K562 (cell line): ENCODE measurements around the gene DGCR8. TPM values are rescaled to one million over a fixed set of nuclear protein-coding genes. Genes with fewer than 3 reads are reported as not detected.
A peak's percentile ranks its signal among the peaks of the same experiment; 100 is the strongest.

Source experiments
- BHLHE40 ChIP-seq: IDR thresholded peaks from 2 replicates; pipeline ENCODE4 v1.6.1; 2011; ENCODE audit warnings: low read length, improper control_type of control experiment
- DMBX1 ChIP-seq: fragments of 250-450 bp; sonication (Bioruptor Pico); IDR thresholded peaks from 2 replicates; pipeline ENCODE4 v1.8.0; 2022; ENCODE audit warnings: inconsistent platforms, mild to moderate bottlenecking, moderate library complexity, borderline replicate concordance
- EZH2 ChIP-seq: IDR thresholded peaks from 2 replicates; pipeline ENCODE4 v1.6.1; 2012; ENCODE audit warnings: low read depth, mild to moderate bottlenecking, inconsistent platforms, low read length, borderline replicate concordance
- POLR2A ChIP-seq: fragments of 450-650 bp; conservative IDR thresholded peaks from 2 replicates; pipeline ENCODE4 v1.6.1; 2016
- POLR3A ChIP-seq: IDR thresholded peaks from 2 replicates; pipeline ENCODE4 v1.6.1; 2011; ENCODE audit warnings: borderline replicate concordance, mild to moderate bottlenecking, moderate library complexity; ENCODE audit not compliant: insufficient read length, insufficient read depth; ENCODE audit errors: extremely low read depth
- PPARD ChIP-seq: fragments of 250-450 bp; sonication (Bioruptor Pico); IDR thresholded peaks from 2 replicates; pipeline ENCODE4 v1.8.0; 2022; ENCODE audit warnings: inconsistent platforms, mild to moderate bottlenecking, moderate library complexity
- RHOXF2B ChIP-seq: fragments of 250-450 bp; sonication (Bioruptor Pico); conservative IDR thresholded peaks from 2 replicates; pipeline ENCODE4 v1.5.1; 2021
- SAFB ChIP-seq: fragments of 200-400 bp; formaldehyde crosslinking; IDR thresholded peaks from 2 replicates; pipeline ENCODE4 v1.6.1; 2017; ENCODE audit warnings: low read depth, low read length, borderline replicate concordance
- SMAD3 ChIP-seq: fragments of 450-650 bp; formaldehyde crosslinking; conservative IDR thresholded peaks from 2 replicates; pipeline ENCODE4 v1.4.0; 2020; ENCODE audit warnings: mild to moderate bottlenecking
- SMARCB1 ChIP-seq: IDR thresholded peaks from 2 replicates; pipeline ENCODE4 v1.6.1; 2011; ENCODE audit warnings: improper control_type of control experiment, low read depth; ENCODE audit not compliant: insufficient read length
- SMARCC2 ChIP-seq: fragments of 450-650 bp; IDR thresholded peaks from 2 replicates; pipeline ENCODE4 v1.6.1; 2017; ENCODE audit warnings: antibody characterized with exemption, moderate library complexity, mild to moderate bottlenecking, low read depth
- ZFP1 ChIP-seq: fragments of 450-650 bp; formaldehyde crosslinking; IDR thresholded peaks from 2 replicates; pipeline ENCODE4 v1.4.0; 2020; ENCODE audit warnings: mild to moderate bottlenecking, mixed read lengths
- ZNF311 ChIP-seq: fragments of 250-450 bp; sonication (Bioruptor Pico); IDR thresholded peaks from 2 replicates; pipeline ENCODE4 v1.4.0; 2020; ENCODE audit warnings: mild to moderate bottlenecking, moderate library complexity
- ZNF41 ChIP-seq: fragments of 250-450 bp; sonication (Bioruptor Pico); conservative IDR thresholded peaks from 2 replicates; pipeline ENCODE4 v1.4.0; 2020; ENCODE audit warnings: mild to moderate bottlenecking
- ZNF445 ChIP-seq: fragments of 250-450 bp; sonication (Bioruptor Pico); IDR thresholded peaks from 2 replicates; pipeline ENCODE4 v1.4.0; 2020; ENCODE audit warnings: low read depth, mild to moderate bottlenecking, moderate library complexity
- ZNF586 ChIP-seq: fragments of 450-650 bp; formaldehyde crosslinking; conservative IDR thresholded peaks from 2 replicates; pipeline ENCODE4 v1.4.0; 2020; ENCODE audit warnings: mild to moderate bottlenecking, moderate library complexity
- ZNF696 ChIP-seq: fragments of 250-450 bp; sonication (Bioruptor Pico); conservative IDR thresholded peaks from 2 replicates; pipeline ENCODE4 v1.4.0; 2020; ENCODE audit warnings: mild to moderate bottlenecking, moderate library complexity
- polyA plus RNA-seq, 8 experiments: library from polyadenylated mRNA; depleted of rRNA in 4 of 8; stranded (reverse) in 5 of 8; unstranded in 3 of 8; fragments of >200 nt; fragmentation: Nextera tagmentation in 2 of 8; fragmentation: Illumina TruSeq in 1 of 8; extraction: Ambion mirVana in 2 of 8; extraction: Trizol in 1 of 8; gene quantifications; 2 replicates each; pipeline versions ENCODE4 v1.2.1 to v1.2.3, GENCODE V29; 2011 to 2014; ENCODE audit warnings: inconsistent platforms in 1 of 8, missing spikeins in 1 of 8
- total RNA-seq, 7 experiments: library from RNA; depleted of rRNA in 6 of 7; stranded (reverse); fragments of >200 nt in 6 of 7; fragmentation: Illumina TruSeq in 2 of 7; extraction: Trizol in 2 of 7; gene quantifications; 2 replicates each; pipeline versions ENCODE4 v1.2.1 to v1.2.3, GENCODE V29; 2011 to 2021; ENCODE audit warnings: low replicate concordance in 1 of 7
- TF ChIP-seq, protein P1 (sequence below): fragments of 250-450 bp; sonication (Bioruptor Pico); IDR thresholded peaks from 2 replicates; pipeline ENCODE4 v1.4.0; 2020; ENCODE audit warnings: borderline replicate concordance
- TF ChIP-seq, protein P2 (sequence below): fragments of 450-650 bp; formaldehyde crosslinking; IDR thresholded peaks from 2 replicates; pipeline ENCODE4 v1.4.0; 2022; ENCODE audit warnings: mild to moderate bottlenecking, moderate library complexity
- TF ChIP-seq, protein P3 (sequence below): sonication (generic); formaldehyde crosslinking; IDR thresholded peaks from 2 replicates; pipeline ENCODE4 v1.8.1; 2023; ENCODE audit warnings: mild to moderate bottlenecking, missing genetic modification reagents
- TF ChIP-seq, protein P4 (sequence below): fragments of 450-650 bp; formaldehyde crosslinking; IDR thresholded peaks from 2 replicates; pipeline ENCODE4 v1.4.0; 2022; ENCODE audit warnings: missing genetic modification characterization

DGCR8 gene
- total and polyA plus RNA-seq, 9 of the 15 experiments (the other 6 are each of a cell fraction or from before 2014, with no cell fraction given) = 5.9 to 144 (median 80.1) TPM

DNA sequence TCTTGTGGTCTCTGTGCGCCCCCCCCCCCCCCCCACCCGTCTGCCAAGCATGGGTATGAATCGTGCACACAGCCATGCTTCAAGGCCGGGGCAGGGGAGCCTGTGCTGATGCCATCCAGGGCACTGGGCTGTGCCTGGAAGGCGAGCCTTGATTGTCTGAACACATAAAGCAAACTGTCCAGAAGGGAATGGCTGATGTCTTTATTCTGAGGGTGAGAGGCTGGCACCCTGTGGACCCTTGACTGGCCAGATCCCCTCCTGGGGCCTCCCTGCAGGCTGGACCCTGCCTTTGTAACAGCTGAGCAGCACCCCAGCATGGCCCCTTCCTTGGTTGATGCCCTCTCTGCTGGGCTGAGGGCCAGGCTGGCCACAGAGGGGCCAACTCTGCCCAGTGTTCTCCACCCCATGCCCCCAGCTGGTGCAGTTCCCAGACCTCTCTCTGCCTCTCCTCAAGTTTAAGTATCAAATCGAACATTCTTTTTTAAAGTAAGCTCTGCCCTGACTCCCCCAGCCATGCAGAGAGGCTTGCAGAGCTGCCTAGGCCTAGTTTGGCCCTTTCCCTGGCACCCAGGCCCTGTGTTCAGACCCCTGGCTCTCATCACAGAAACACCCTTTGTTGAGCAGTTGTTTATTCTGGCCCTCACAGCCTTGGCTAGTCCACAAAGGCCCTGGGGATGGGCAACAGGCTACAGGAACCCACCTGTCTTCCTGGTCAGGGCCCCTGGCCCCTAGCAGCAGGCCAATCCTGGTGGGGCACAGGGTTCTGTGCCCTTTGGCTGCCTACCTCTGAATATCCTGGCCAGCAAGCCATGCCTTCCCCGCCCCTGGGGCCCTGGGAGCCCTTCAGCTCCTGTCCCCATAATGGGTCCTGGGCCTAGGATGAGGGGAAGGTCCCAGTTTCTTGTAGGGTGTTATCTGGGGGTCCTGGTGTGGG lies 31.9 kb downstream of the DGCR8 start (continued):
- TF ChIP-seq, protein P1, sequence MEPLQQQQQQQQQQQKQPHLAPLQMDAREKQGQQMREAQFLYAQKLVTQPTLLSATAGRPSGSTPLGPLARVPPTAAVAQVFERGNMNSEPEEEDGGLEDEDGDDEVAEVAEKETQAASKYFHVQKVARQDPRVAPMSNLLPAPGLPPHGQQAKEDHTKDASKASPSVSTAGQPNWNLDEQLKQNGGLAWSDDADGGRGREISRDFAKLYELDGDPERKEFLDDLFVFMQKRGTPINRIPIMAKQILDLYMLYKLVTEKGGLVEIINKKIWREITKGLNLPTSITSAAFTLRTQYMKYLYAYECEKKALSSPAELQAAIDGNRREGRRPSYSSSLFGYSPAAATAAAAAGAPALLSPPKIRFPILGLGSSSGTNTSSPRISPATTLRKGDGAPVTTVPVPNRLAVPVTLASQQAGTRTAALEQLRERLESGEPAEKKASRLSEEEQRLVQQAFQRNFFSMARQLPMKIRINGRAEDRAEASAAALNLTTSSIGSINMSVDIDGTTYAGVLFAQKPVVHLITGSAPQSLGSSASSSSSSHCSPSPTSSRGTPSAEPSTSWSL = peak; percentile 85; the same call in 1 of the 2 replicates
- TF ChIP-seq, protein P2, sequence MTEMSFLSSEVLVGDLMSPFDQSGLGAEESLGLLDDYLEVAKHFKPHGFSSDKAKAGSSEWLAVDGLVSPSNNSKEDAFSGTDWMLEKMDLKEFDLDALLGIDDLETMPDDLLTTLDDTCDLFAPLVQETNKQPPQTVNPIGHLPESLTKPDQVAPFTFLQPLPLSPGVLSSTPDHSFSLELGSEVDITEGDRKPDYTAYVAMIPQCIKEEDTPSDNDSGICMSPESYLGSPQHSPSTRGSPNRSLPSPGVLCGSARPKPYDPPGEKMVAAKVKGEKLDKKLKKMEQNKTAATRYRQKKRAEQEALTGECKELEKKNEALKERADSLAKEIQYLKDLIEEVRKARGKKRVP (CRISPR knock-in tag) = peak; percentile 72
- TF ChIP-seq ZNF445 (CRISPR knock-in tag) (peak; percentile 56; the same call in 1 of the 2 replicates), SMAD3 (CRISPR knock-in tag) (peak; percentile 78; the same call in 1 of the 2 replicates), POLR3A (no peak), ZNF41 (CRISPR knock-in tag) (0 out of 2 replicates have a peak, but pooled peaks have one; percentile 43), ZNF586 (peak; percentile 87), ZNF696 (peak; percentile 30; the same call in 1 of the 2 replicates), POLR2A (peak; percentile 82), DMBX1 (no peak), SMARCB1 (no peak), PPARD (CRISPR knock-in tag) (peak; percentile 65; the same call in 1 of the 2 replicates), SAFB (no peak), RHOXF2B (peak; percentile 17; the same call in 1 of the 2 replicates), SMARCC2 (no peak), ZFP1 (CRISPR knock-in tag) (peak; percentile 70), ZNF311 (CRISPR knock-in tag) (0 out of 2 replicates have a peak, but pooled peaks have one; percentile 13), BHLHE40 (peak; percentile 18; the same call in 1 of the 2 replicates), EZH2 (no peak)
- TF ChIP-seq, protein P3, sequence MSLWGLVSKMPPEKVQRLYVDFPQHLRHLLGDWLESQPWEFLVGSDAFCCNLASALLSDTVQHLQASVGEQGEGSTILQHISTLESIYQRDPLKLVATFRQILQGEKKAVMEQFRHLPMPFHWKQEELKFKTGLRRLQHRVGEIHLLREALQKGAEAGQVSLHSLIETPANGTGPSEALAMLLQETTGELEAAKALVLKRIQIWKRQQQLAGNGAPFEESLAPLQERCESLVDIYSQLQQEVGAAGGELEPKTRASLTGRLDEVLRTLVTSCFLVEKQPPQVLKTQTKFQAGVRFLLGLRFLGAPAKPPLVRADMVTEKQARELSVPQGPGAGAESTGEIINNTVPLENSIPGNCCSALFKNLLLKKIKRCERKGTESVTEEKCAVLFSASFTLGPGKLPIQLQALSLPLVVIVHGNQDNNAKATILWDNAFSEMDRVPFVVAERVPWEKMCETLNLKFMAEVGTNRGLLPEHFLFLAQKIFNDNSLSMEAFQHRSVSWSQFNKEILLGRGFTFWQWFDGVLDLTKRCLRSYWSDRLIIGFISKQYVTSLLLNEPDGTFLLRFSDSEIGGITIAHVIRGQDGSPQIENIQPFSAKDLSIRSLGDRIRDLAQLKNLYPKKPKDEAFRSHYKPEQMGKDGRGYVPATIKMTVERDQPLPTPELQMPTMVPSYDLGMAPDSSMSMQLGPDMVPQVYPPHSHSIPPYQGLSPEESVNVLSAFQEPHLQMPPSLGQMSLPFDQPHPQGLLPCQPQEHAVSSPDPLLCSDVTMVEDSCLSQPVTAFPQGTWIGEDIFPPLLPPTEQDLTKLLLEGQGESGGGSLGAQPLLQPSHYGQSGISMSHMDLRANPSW (CRISPR knock-in tag) = 0 out of 2 replicates have a peak, but pooled peaks have one; percentile 40
- TF ChIP-seq, protein P4, sequence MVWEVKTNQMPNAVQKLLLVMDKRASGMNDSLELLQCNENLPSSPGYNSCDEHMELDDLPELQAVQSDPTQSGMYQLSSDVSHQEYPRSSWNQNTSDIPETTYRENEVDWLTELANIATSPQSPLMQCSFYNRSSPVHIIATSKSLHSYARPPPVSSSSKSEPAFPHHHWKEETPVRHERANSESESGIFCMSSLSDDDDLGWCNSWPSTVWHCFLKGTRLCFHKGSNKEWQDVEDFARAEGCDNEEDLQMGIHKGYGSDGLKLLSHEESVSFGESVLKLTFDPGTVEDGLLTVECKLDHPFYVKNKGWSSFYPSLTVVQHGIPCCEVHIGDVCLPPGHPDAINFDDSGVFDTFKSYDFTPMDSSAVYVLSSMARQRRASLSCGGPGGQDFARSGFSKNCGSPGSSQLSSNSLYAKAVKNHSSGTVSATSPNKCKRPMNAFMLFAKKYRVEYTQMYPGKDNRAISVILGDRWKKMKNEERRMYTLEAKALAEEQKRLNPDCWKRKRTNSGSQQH = peak; percentile 78
